GM19452 (cell line): Measurements from ENCODE around the gene MON1B.
"Not testable (repeated sequence)": the region's sequence is repeated elsewhere in the genome, so short reads cannot be mapped to it uniquely, and the experiment has no call there.

Experiments used
- ATAC-seq: cut with Tn5 transposase; IDR thresholded peaks from one replicate; pipeline ENCODE4 v1.9.1; 2021; ENCODE audit not compliant: unreplicated experiment

Gene MON1B

DNA sequence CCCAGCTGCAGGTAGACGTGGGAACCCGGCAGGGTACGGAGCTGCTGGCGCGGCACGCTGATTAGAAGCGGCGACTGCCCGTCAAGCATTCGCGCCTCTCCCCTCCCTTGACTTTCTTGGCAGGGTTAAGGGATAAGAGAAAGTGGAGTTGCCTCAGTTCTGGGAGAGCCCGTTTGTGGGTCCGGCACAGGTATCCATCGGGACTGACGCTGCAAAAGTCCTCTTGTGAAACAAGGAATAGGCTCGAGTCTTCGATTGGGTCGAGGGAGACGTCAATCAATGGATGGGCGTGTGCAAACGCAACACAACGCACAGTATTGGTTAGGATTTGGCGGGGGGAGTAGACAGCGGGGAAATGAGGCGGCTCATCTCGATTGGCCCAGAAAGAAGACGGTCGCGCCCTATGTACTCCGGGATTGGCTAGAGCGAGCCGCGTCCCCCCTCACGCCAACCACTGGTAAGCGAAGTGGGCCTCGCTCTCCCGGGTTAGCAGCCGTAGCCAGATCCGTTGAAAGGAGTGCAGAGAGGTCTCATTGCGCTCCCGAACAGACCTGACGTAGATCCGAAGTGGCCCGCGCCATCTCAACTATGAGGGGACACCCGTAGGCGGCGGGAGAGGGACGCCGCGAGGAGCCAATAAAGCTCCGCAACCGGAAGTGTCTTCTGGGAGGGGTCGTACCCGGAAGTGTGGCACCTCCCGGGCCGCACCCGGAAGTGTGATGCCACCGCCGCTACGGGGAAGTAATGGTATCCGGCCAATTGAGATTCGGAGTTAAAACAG lies at the start of gene MON1B:
TSS of gene MON1B (plus strand) at position 713 of the 781 bp plus-strand sequence. CDS start 296 bp downstream, outside the sequence.
- peak; percentile 95 for ATAC-seq

DNA sequence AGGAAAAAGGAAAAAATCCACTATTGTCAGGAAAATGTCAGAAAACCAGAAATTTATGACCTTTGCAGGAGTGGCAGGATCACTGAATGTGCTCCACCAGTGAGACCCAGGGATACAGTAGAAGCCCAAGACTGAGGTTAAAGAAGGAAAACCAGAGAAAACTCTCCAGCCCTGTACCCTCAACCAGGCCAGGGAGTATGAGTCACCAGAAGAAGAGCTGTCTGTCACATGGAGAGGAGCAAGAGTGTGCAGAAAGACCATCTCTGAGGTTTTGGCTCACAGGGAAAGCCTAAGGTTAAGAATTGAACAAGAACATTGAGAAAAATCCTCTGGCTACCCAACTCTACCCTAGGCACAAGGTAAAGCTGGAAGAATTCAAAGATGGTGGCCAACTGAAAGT lies 47.6 kb upstream of the MON1B start:
- ATAC-seq = no peak

GRCh38 chr16:77148121-77148520 lies 42.9 kb upstream of the MON1B start:
- ATAC-seq = no peak

- no peak for ATAC-seq
These were observed 33.5 kb upstream of the MON1B start for GRCh38 chr16:77157346-77158058.

DNA sequence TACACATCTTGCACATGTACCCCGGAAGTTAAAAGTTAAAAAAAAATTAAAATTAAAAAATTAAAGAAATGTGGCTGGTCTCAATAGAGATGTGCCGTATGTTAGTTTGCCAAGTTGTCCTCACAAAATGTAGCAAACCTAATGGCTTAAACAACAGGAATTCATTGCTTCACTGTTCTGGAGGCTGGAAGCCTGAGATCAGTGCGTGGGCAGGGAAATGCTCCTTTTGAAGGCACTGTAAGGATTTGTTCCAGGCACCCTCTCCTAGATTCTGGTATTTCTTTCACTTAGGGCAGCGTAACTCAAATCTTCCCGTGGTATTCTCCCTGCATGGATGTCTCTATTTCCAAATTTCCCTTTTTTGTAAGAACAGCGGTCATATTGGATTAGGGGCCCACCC lies 32.7 kb upstream of the MON1B start:
- no peak for ATAC-seq

DNA sequence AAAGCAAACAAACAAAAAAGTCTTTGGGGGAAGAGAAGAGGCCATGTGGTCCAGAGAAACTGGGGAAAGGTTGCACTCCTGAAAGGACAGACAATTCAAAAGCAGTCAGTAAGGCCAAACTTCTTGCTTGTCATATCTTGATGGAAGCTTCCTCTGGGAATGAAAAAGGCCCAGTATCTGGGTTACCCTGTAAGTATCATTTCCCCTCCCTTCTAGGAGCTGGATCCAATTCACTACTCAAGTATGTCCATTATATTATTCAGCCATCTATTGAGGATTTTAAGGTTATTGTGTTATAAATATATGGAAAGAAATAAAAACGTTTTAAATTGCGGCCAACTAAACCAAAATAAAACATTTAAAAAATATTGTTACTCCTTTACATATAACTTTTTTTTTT lies 26.0 kb upstream of the MON1B start:
- ATAC-seq = no peak

- not testable (repeated sequence) for ATAC-seq
These were observed 25.3 kb upstream of the MON1B start for GRCh38 chr16:77165536-77166236.

- ATAC-seq = no peak
These were observed 24.3 kb upstream of the MON1B start for GRCh38 chr16:77166726-77167125.

DNA sequence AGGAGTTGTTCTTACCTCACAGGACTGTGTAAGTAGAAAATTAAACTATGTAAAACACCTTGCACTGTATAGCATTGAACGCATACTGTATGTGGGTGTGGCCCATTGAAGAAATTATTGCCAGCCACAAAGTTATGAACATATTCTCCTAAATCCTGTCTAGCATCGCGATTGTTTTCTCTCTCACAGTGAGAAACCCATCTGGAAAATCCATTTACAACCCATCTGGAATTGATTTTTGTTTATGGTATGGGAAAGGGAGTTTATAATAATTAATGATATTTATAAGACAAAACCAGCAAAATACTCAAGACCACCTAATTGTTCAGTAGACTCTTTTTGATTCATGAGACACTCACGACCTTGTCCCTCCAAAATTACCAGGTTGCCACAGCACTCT lies 22.1 kb upstream of the MON1B start:
- no peak for ATAC-seq

DNA sequence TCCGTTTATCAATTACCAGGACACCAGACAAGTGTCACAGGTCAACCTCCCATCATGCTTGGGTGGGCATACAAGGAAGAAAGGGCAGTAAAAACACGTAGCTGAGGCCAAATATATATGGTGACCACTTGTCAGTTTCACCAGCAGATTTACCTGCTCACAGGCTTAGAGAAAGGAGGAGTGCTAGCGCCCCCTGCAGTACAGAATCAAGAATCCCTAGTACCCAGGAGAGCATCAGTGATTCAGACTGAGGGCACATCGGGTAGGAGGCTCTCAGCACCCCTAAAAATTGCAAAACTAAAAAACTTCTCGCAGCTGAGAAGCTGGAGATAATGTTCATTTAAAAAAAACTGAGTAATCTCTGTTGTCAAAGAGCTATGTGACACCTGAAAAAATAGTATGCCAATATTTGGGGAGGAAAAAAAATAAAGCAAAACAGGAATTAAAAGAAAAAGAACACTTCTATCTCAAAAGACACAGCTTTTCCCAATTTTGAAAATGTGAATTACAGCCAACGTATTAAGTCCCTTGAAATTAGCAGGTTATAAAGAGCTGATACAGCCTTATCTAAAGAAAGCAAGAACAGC lies 21.2 kb upstream of the MON1B start:
- ATAC-seq = peak; percentile 79

- ATAC-seq = no peak
These were observed 20.2 kb upstream of the MON1B start for GRCh38 chr16:77170805-77171204.

- peak; percentile 75 for ATAC-seq
These were observed 19.0 kb upstream of the MON1B start for GRCh38 chr16:77171745-77172635.

DNA sequence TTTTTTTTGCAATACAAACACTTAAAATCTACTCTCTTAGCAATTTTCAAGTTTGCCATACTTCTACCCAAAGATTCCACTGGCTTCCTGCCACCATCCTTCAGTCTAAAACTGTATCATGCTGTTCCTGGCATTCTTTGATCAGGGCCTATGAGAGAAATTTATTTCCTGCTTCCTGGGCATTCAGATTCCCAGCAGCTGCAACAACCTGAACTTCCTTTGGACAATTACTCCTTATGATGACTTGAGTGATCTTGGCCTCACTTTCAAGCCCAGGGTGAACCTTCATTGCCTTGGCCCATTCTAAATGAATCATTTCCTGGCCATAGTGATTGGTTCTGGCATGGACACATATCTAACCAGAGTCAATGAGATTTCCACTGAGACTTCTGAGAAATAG lies 18.0 kb upstream of the MON1B start:
- no peak for ATAC-seq

- no peak for ATAC-seq
These were observed 7.9 kb upstream of the MON1B start for GRCh38 chr16:77183137-77183536.

DNA sequence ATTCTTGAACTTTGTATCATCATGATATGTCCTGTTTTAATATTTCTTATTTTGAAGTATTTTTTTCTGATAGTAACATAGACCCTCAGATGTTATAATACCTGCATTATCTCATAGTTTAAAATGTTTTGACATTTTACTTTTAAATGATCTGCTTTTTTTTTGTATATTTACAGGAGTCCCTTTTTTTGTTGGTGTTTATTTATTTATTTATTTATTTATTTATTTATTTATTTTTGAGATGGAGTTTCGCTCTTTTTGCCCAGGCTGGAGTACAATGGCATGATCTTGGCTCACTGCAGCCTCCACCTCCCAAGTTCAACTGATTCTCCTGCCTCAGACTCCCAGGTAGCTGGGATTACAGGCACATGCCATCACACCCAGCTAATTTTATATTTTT lies 4.7 kb upstream of the MON1B start:
- not testable (repeated sequence) for ATAC-seq

- ATAC-seq = peak; percentile 5
These were observed 856 bp upstream of the MON1B start for GRCh38 chr16:77190190-77190477.

- no peak for ATAC-seq
These were observed 424 bp downstream of the MON1B start for GRCh38 chr16:77191259-77191969.

DNA sequence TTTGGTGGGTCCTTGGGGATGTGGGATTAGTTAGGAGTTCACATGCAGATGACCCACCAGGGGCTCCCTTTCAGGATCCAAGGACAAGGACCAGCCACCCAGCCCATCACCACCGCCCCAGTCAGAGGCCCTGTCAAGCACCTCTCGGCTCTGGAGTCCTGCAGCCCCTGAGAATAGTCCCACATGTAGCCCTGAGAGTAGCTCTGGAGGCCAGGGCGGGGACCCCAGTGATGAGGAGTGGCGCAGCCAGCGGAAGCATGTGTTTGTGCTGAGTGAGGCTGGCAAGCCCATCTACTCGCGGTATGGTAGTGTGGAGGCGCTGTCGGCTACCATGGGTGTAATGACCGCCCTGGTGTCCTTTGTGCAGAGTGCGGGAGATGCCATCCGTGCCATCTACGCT lies 2.4 kb downstream of the MON1B start:
- ATAC-seq = no peak

DNA sequence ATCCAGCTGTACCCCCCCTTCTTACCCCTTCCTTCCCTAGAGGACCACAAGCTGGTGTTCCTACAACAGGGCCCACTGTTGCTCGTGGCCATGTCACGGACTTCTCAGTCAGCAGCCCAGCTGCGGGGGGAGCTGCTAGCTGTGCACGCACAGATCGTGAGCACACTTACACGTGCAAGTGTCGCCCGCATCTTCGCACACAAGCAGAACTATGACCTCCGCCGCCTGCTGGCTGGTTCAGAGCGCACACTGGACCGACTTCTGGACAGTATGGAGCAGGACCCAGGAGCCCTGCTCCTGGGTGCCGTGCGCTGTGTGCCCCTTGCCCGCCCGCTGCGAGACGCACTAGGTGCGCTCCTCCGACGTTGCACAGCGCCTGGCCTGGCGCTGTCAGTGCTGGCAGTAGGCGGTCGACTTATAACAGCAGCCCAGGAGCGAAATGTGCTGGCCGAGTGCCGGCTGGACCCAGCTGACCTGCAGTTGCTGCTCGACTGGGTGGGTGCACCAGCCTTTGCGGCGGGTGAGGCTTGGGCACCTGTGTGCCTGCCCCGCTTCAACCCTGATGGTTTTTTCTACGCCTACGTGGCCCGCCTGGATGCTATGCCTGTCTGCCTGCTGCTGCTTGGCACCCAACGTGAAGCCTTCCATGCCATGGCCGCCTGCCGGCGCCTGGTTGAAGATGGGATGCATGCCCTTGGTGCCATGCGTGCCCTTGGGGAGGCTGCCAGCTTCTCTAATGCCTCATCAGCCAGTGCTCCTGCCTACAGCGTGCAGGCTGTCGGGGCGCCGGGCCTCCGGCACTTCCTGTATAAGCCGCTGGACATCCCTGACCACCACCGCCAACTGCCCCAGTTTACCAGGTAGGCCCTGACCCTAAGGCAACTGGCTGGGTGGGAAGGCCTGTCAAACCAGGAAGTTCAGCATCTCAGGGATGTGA lies 3.6 kb downstream of the MON1B start:
- ATAC-seq = no peak
